H1 (cell line): ENCODE results near the gene GPR18. TPM values are rescaled to one million over a fixed set of nuclear protein-coding genes. Genes with fewer than 3 reads are reported as not detected.

Source experiments
- CTCF ChIA-PET: fragments of 300-600 bp; sonication (Branson Sonifier 250); formaldehyde crosslinking; loops from one replicate; lab custom pipeline; 2021; ENCODE audit not compliant: partially characterized antibody; lab: Charles Lee
- POLR2A ChIA-PET: fragments of 300-600 bp; sonication (Branson Sonifier 250); formaldehyde crosslinking; loops from one replicate; lab custom pipeline; 2021; ENCODE audit warnings: inconsistent platforms; ENCODE audit not compliant: partially characterized antibody; lab: Charles Lee
- DNase-seq, 2 experiments: peaks; one replicate each; pipeline versions ENCODE4 v3.0.0 to v3.0.0-alpha.2; 2010 to 2022; ENCODE audit warnings: low spot score in 2 of 2, low read depth in 1 of 2, mixed read lengths in 1 of 2
- FAIRE-seq: peaks from 2 replicates; lab custom pipeline; 2011; peaks lifted over from hg19 to GRCh38; lab: Jason Lieb, UNC
- H2AFZ ChIP-seq: 2 replicates; pipeline ENCODE4 v1.8.1; 2012; ENCODE audit warnings: low read length, inconsistent platforms
- H2AK5ac ChIP-seq: 2 replicates; pipeline ENCODE4 v1.6.1; 2013; ENCODE audit warnings: low read depth, low read length
- H2BK120ac ChIP-seq: replicated peaks from 2 replicates; pipeline ENCODE3; 2013; ENCODE audit warnings: low read depth, low read length, inconsistent platforms
- H2BK12ac ChIP-seq: 2 replicates; pipeline ENCODE4 v1.6.1; 2013; ENCODE audit warnings: low read depth, low read length
- H2BK15ac ChIP-seq: 2 replicates; pipeline ENCODE4 v1.6.1; 2013; ENCODE audit warnings: low read length
- H2BK20ac ChIP-seq: 2 replicates; pipeline ENCODE4 v1.6.1; 2013; ENCODE audit warnings: low read length
- H2BK5ac ChIP-seq: 2 replicates; pipeline ENCODE4 v1.6.1; 2013; ENCODE audit warnings: low read depth, low read length
- H3K14ac ChIP-seq: 2 replicates; pipeline ENCODE4 v1.6.1; 2013; ENCODE audit warnings: inconsistent platforms; ENCODE audit not compliant: insufficient read length
- H3K18ac ChIP-seq: 2 replicates; pipeline ENCODE4 v1.6.1; 2013; ENCODE audit warnings: low read length; ENCODE audit errors: extremely low read depth
- H3K23ac ChIP-seq: 2 replicates; pipeline ENCODE4 v1.6.1; 2013; ENCODE audit warnings: inconsistent platforms; ENCODE audit not compliant: insufficient read length
- H3K23me2 ChIP-seq: 2 replicates; pipeline ENCODE4 v1.6.1; 2013; ENCODE audit warnings: low read depth, low read length
- H3K27ac ChIP-seq: 2 replicates; pipeline ENCODE4 v1.6.1; 2011; ENCODE audit warnings: low read depth, low read length, inconsistent platforms
- H3K27me3 ChIP-seq, 4 experiments: replicated peaks in 1 of 4; 1 replicate in 1 of 4; 2 replicates in 3 of 4; pipeline versions ENCODE4 v1.6.1 to v1.8.1; 2011 to 2013; ENCODE audit warnings: low read length in 3 of 4, mild to moderate bottlenecking in 3 of 4, inconsistent platforms in 2 of 4, mixed read lengths in 2 of 4, moderate library complexity in 1 of 4; ENCODE audit not compliant: control insufficient read depth in 3 of 4, insufficient read depth in 3 of 4; ENCODE audit errors: extremely low read depth in 1 of 4
- H3K36me3 ChIP-seq, 4 experiments: 2 replicates each; pipeline versions ENCODE4 v1.6.1 to v1.8.1; 2011 to 2013; ENCODE audit warnings: mild to moderate bottlenecking in 4 of 4, low read length in 3 of 4, moderate library complexity in 2 of 4, control low read depth in 1 of 4, inconsistent platforms in 1 of 4; ENCODE audit not compliant: insufficient read depth in 4 of 4, control insufficient read depth in 2 of 4
- H3K4ac ChIP-seq: replicated peaks from 2 replicates; pipeline ENCODE3; 2013; ENCODE audit warnings: low read length, low read depth, mixed read lengths, inconsistent platforms; ENCODE audit not compliant: insufficient read length
- H3K4me1 ChIP-seq, 4 experiments: replicated peaks in 1 of 4; 1 replicate in 1 of 4; 2 replicates in 3 of 4; pipeline versions ENCODE4 v1.6.1 to v1.8.1; 2011 to 2013; ENCODE audit warnings: low read length in 3 of 4, inconsistent platforms in 2 of 4, mixed read lengths in 1 of 4; ENCODE audit not compliant: insufficient read depth in 4 of 4, control insufficient read depth in 3 of 4
- H3K4me2 ChIP-seq, 2 experiments: 2 replicates each; pipeline versions ENCODE4 v1.6.1 to v1.8.1; 2011 to 2013; ENCODE audit warnings: low read depth in 2 of 2, low read length in 2 of 2, control low read depth in 1 of 2, inconsistent platforms in 1 of 2, mild to moderate bottlenecking in 1 of 2; ENCODE audit not compliant: insufficient read depth in 1 of 2
- H3K4me3 ChIP-seq, 4 experiments: fragments of 200-600, 300-600 bp in 1 of 4; sonication (generic), shearing (Covaris generic), sonication (Bioruptor Twin) in 1 of 4; 2 replicates each; pipeline versions ENCODE4 v1.5.1 to v1.8.1; 2011 to 2016; ENCODE audit warnings: low read length in 4 of 4, low read depth in 3 of 4, control low read depth in 2 of 4, inconsistent platforms in 2 of 4, mild to moderate bottlenecking in 2 of 4, mixed read lengths in 1 of 4, moderate library complexity in 1 of 4; ENCODE audit not compliant: insufficient read depth in 2 of 4; ENCODE audit errors: extremely low read depth in 1 of 4
- H3K56ac ChIP-seq: replicated peaks from 2 replicates; pipeline ENCODE3; 2013; ENCODE audit warnings: low read depth, mild to moderate bottlenecking, mixed read lengths, low read length, inconsistent platforms; ENCODE audit not compliant: insufficient read length
- H3K79me1 ChIP-seq: 2 replicates; pipeline ENCODE4 v1.6.1; 2013; ENCODE audit warnings: low read depth, low read length, control low read depth
- H3K79me2 ChIP-seq, 2 experiments: 2 replicates each; pipeline versions ENCODE4 v1.6.1 to v1.8.1; 2012 to 2013; ENCODE audit warnings: low read length in 2 of 2, mild to moderate bottlenecking in 2 of 2, inconsistent platforms in 1 of 2; ENCODE audit not compliant: insufficient read depth in 2 of 2, control insufficient read depth in 1 of 2
- H3K9ac ChIP-seq, 4 experiments: replicated peaks in 1 of 4; 1 replicate in 1 of 4; 2 replicates in 3 of 4; pipeline versions ENCODE4 v1.6.1 to v1.8.1; 2011 to 2013; ENCODE audit warnings: low read depth in 3 of 4, low read length in 3 of 4, control low read depth in 2 of 4, mild to moderate bottlenecking in 2 of 4, moderate library complexity in 2 of 4, inconsistent platforms in 1 of 4; ENCODE audit errors: extremely low read depth in 1 of 4
- H3K9me3 ChIP-seq, 2 experiments: 2 replicates each; pipeline versions ENCODE4 v1.6.1 to v1.8.1; 2012 to 2013; ENCODE audit warnings: mild to moderate bottlenecking in 2 of 2, moderate library complexity in 2 of 2, control low read depth in 1 of 2, inconsistent platforms in 1 of 2, low read depth in 1 of 2, low read length in 1 of 2, mixed read lengths in 1 of 2; ENCODE audit not compliant: insufficient read depth in 2 of 2
- H4K20me1 ChIP-seq, 2 experiments: replicated peaks in 1 of 2; 2 replicates each; pipeline versions ENCODE3 to v1.8.1; 2011 to 2013; ENCODE audit warnings: inconsistent platforms in 2 of 2, low read length in 2 of 2, mild to moderate bottlenecking in 1 of 2; ENCODE audit not compliant: insufficient read depth in 2 of 2, control insufficient read depth in 1 of 2
- H4K5ac ChIP-seq: 2 replicates; pipeline ENCODE4 v1.6.1; 2013; ENCODE audit warnings: low read length, low read depth, mixed read lengths, inconsistent platforms; ENCODE audit not compliant: insufficient read length
- H4K8ac ChIP-seq: 2 replicates; pipeline ENCODE4 v1.8.0; 2013; ENCODE audit warnings: mild to moderate bottlenecking, moderate library complexity, low read length, inconsistent platforms; ENCODE audit not compliant: insufficient read depth; ENCODE audit errors: extremely low read depth
- H4K91ac ChIP-seq: replicated peaks from 2 replicates; pipeline ENCODE3; 2013; ENCODE audit warnings: low read length, mixed read lengths, inconsistent platforms; ENCODE audit not compliant: insufficient read length
- SP1 ChIP-seq: IDR thresholded peaks from 2 replicates; pipeline ENCODE4 v1.6.1; 2011; ENCODE audit warnings: low read depth, low read length
- TAF7 ChIP-seq: optimal IDR thresholded peaks from 2 replicates; pipeline ENCODE3; 2011; ENCODE audit warnings: low read depth, mild to moderate bottlenecking, inconsistent platforms, low read length, moderate library complexity, borderline replicate concordance
- ZNF274 ChIP-seq: IDR thresholded peaks from 2 replicates; pipeline ENCODE4 v1.7.0; 2012; ENCODE audit warnings: low read length, borderline replicate concordance; ENCODE audit errors: extremely low read depth
- WGBS, 2 experiments: shearing (Covaris generic) in 1 of 2; methylation state at CpG; one replicate each; pipeline versions ENCODE4 v1.1.6 to v1.1.7; 2013 to 2015; ENCODE audit warnings: low lambda C conversion rate in 2 of 2, mixed read lengths in 2 of 2, inconsistent platforms in 1 of 2, low coverage in 1 of 2, missing lambda C conversion rate in 1 of 2; ENCODE audit not compliant: insufficient replicate concordance in 2 of 2, insufficient coverage in 1 of 2, insufficient read length in 1 of 2; ENCODE audit errors: extremely low coverage in 1 of 2, missing lambda C conversion rate in 1 of 2; 5-methylcytosine and 5-hydroxymethylcytosine counted together
- polyA plus RNA-seq, 7 experiments: library from polyadenylated mRNA; depleted of rRNA in 3 of 7; stranded (reverse) in 5 of 7; unstranded in 2 of 7; fragments of >200 nt in 5 of 7; fragments of 200-250 nt in 2 of 7; gene quantifications; 1 replicate in 5 of 7; 2 replicates in 1 of 7; 4 replicates in 1 of 7; pipeline versions ENCODE4 v1.2.1 to v1.2.3, GENCODE V29; 2011 to 2013; ENCODE audit warnings: missing spikeins in 2 of 7, mixed read lengths in 2 of 7
- total RNA-seq: library from RNA; stranded (reverse); fragmentation: NEBNext Ultra II Directional; extraction: Animal tissue kit (Norgen Biotek cat#: 25700); gene quantifications from 2 replicates; pipeline ENCODE4 v1.2.1, GENCODE V29; 2021

GPR18 gene
- total and polyA plus RNA-seq, 2 of the 8 experiments (the other 6 are each of a cell fraction or from before 2014, with no cell fraction given) = not detected

GRCh38 chr13:99305158-99305557 lies 47.0 kb upstream of the GPR18 start:
- H3K27me3 ChIP-seq = no peaks in the 10 kb centered on the region
- no peak overlapping the region for H4K5ac ChIP-seq
- H3K23me2 ChIP-seq = no peaks in the 10 kb centered on the region
- no peak overlapping the region for H4K91ac ChIP-seq
- no peaks in the 10 kb centered on the region for H3K4me1 ChIP-seq
- H3K4me2 ChIP-seq = no peak overlapping the region
- H4K8ac ChIP-seq = no peak overlapping the region
- H2BK15ac ChIP-seq = no peak overlapping the region
- H3K4ac ChIP-seq = no peak overlapping the region
- no peak overlapping the region for H3K23ac ChIP-seq
- ChIA-PET CTCF (interaction anchor here (0.5 to 2.0 kb wide), 5 partner anchors 8 to 105 kb away, joined by 3 to 5 read pairs (median 3); no protein-coding TSS in a partner anchor), POLR2A (no interaction called here)
- FAIRE-seq (no peak), DNase-seq (no peak)
- H3K79me1 ChIP-seq = no peaks in the 10 kb centered on the region
- H2BK20ac ChIP-seq = no peak overlapping the region
- H3K79me2 ChIP-seq = no peaks in the 10 kb centered on the region
- H2BK120ac ChIP-seq = no peak overlapping the region
- TF ChIP-seq ZNF274 (no peak), TAF7 (no peak), SP1 (no peak)
- H2BK5ac ChIP-seq = no peak overlapping the region
- no peaks in the 10 kb centered on the region for H3K36me3 ChIP-seq
- no peak overlapping the region for H3K14ac ChIP-seq
- peaks cover 3 to 6% of the 10 kb centered on the region in 2 experiments for H4K20me1 ChIP-seq
- no peak overlapping the region for H3K18ac ChIP-seq
- no peaks in the 10 kb centered on the region for H3K9me3 ChIP-seq
- H3K56ac ChIP-seq = no peak overlapping the region
- H3K27ac ChIP-seq = no peak overlapping the region
- H3K4me3 ChIP-seq = no peak overlapping the region
- H2BK12ac ChIP-seq = no peak overlapping the region
- no peak overlapping the region for H2AK5ac ChIP-seq
- WGBS, 2 experiments = 90% methylated on average over 5 of the region's 5 CpGs; no CpG with 5 or more reads in 1 of the 2 experiments
- no peak overlapping the region for H2AFZ ChIP-seq
- H3K9ac ChIP-seq = no peak overlapping the region
